Neural cell (in vitro differentiated cells): ENCODE data around the gene DNMT3L. TPM values are rescaled to one million over a fixed set of nuclear protein-coding genes. Genes with fewer than 3 reads are reported as not detected.

ENCODE experiments used
- H2AFZ ChIP-seq: fragments of 200-600, 300-800 bp; sonication (generic), shearing (Covaris generic); 2 replicates; pipeline ENCODE4 v1.6.0; 2014; ENCODE audit warnings: low read depth, mild to moderate bottlenecking, antibody characterized with exemption, low read length, moderate library complexity
- H3F3A ChIP-seq: fragments of 200-600 bp; shearing (Covaris generic); 2 replicates; pipeline ENCODE4 v1.6.1; 2016; ENCODE audit warnings: mild to moderate bottlenecking, moderate library complexity, mixed read lengths, antibody characterized with exemption, low read length; ENCODE audit not compliant: insufficient read depth, poor library complexity, severe bottlenecking
- H3K27ac ChIP-seq: fragments of 200-600, 300-800 bp; sonication (generic), shearing (Covaris generic); 2 replicates; pipeline ENCODE4 v1.5.1; 2014; ENCODE audit warnings: mild to moderate bottlenecking, low read length, moderate library complexity
- H3K27me3 ChIP-seq: fragments of 300-800, 200-600 bp; sonication (generic), shearing (Covaris generic); 2 replicates; pipeline ENCODE4 v1.6.0; 2014; ENCODE audit warnings: mild to moderate bottlenecking, low read depth, low read length, moderate library complexity; ENCODE audit not compliant: insufficient read depth
- H3K36me3 ChIP-seq: fragments of 300-800, 200-600 bp; sonication (generic), shearing (Covaris generic); 2 replicates; pipeline ENCODE4 v1.5.1; 2014; ENCODE audit warnings: mild to moderate bottlenecking, antibody characterized with exemption, low read length, moderate library complexity; ENCODE audit not compliant: insufficient read depth
- H3K4me2 ChIP-seq: fragments of 300-800, 200-600 bp; sonication (generic), shearing (Covaris generic); 2 replicates; pipeline ENCODE4 v1.6.0; 2014; ENCODE audit warnings: mild to moderate bottlenecking, low read length
- H3K4me3 ChIP-seq: fragments of 300-800, 200-600 bp; sonication (generic), shearing (Covaris generic); 2 replicates; pipeline ENCODE4 v1.5.1; 2014; ENCODE audit warnings: mild to moderate bottlenecking, low read length, moderate library complexity
- H3K79me2 ChIP-seq: fragments of 200-600 bp; shearing (Covaris generic); replicated peaks from 2 replicates; pipeline ENCODE4 v1.6.0; 2014; ENCODE audit warnings: mild to moderate bottlenecking, low read length, moderate library complexity; ENCODE audit not compliant: insufficient read depth
- H3K9ac ChIP-seq: fragments of 300-800, 200-600 bp; sonication (generic), shearing (Covaris generic); 2 replicates; pipeline ENCODE4 v1.6.1; 2016; ENCODE audit warnings: mild to moderate bottlenecking, low read length, mixed read lengths
- H3K9me2 ChIP-seq: fragments of 200-600 bp; shearing (Covaris generic); 2 replicates; pipeline ENCODE4 v1.6.1; 2016; ENCODE audit warnings: mild to moderate bottlenecking, low read length, mixed read lengths; ENCODE audit not compliant: insufficient read depth
- H3K9me3 ChIP-seq: fragments of 200-600, 300-800 bp; sonication (generic), shearing (Covaris generic); 2 replicates; pipeline ENCODE4 v1.6.1; 2016; ENCODE audit warnings: mild to moderate bottlenecking, mixed run types, low read length, moderate library complexity, mixed read lengths
- H4K20me1 ChIP-seq: fragments of 200-600 bp; shearing (Covaris generic); 2 replicates; pipeline ENCODE4 v1.6.1; 2016; ENCODE audit warnings: mild to moderate bottlenecking, mixed run types; ENCODE audit not compliant: insufficient read depth
- EP300 ChIP-seq: fragments of 450-650 bp; conservative IDR thresholded peaks from 2 replicates; pipeline ENCODE4 v1.6.1; 2014; ENCODE audit warnings: antibody characterized with exemption, mild to moderate bottlenecking, moderate library complexity; ENCODE audit not compliant: poor library complexity, severe bottlenecking
- EZH2 ChIP-seq: fragments of 200-600, 300-800 bp; shearing (Covaris generic), sonication (generic); IDR thresholded peaks from 2 replicates; pipeline ENCODE4 v1.6.1; 2014; ENCODE audit warnings: antibody characterized with exemption, low read length, borderline replicate concordance, mild to moderate bottlenecking; ENCODE audit not compliant: insufficient read depth, poor library complexity, severe bottlenecking
- MXI1 ChIP-seq: fragments of 450-650 bp; conservative IDR thresholded peaks from 2 replicates; pipeline ENCODE4 v1.6.1; 2014; ENCODE audit warnings: antibody characterized with exemption, mild to moderate bottlenecking; ENCODE audit not compliant: poor library complexity, severe bottlenecking
- POLR2AphosphoS5 ChIP-seq: IDR thresholded peaks from 2 replicates; pipeline ENCODE4 v1.6.1; 2012
- RAD21 ChIP-seq: fragments of 450-650 bp; conservative IDR thresholded peaks from 2 replicates; pipeline ENCODE4 v1.6.1; 2014; ENCODE audit warnings: antibody characterized with exemption, mild to moderate bottlenecking, moderate library complexity
- SMC3 ChIP-seq: fragments of 450-650 bp; conservative IDR thresholded peaks from 2 replicates; pipeline ENCODE4 v1.6.1; 2014; ENCODE audit warnings: antibody characterized with exemption, mild to moderate bottlenecking, moderate library complexity; ENCODE audit not compliant: poor library complexity
- TAF1 ChIP-seq: IDR thresholded peaks from 2 replicates; pipeline ENCODE4 v1.6.1; 2012; ENCODE audit warnings: low read depth
- polyA plus RNA-seq: library from polyadenylated mRNA; depleted of rRNA; stranded (reverse); fragments of >200 nt; gene quantifications from 2 replicates; pipeline ENCODE4 v1.2.3, GENCODE V29; 2014
- TF ChIP-seq, protein P1 (sequence below): IDR thresholded peaks from 2 replicates; pipeline ENCODE4 v1.6.1; 2012; ENCODE audit warnings: borderline replicate concordance
- TF ChIP-seq, protein P2 (sequence below): fragments of 450-650 bp; IDR thresholded peaks from 2 replicates; pipeline ENCODE4 v1.5.1; 2014; ENCODE audit warnings: antibody characterized with exemption, mild to moderate bottlenecking, moderate library complexity; ENCODE audit not compliant: poor library complexity, severe bottlenecking

The DNMT3L gene
- polyA plus RNA-seq, 1 donor from 2014 or later = not detected

DNA sequence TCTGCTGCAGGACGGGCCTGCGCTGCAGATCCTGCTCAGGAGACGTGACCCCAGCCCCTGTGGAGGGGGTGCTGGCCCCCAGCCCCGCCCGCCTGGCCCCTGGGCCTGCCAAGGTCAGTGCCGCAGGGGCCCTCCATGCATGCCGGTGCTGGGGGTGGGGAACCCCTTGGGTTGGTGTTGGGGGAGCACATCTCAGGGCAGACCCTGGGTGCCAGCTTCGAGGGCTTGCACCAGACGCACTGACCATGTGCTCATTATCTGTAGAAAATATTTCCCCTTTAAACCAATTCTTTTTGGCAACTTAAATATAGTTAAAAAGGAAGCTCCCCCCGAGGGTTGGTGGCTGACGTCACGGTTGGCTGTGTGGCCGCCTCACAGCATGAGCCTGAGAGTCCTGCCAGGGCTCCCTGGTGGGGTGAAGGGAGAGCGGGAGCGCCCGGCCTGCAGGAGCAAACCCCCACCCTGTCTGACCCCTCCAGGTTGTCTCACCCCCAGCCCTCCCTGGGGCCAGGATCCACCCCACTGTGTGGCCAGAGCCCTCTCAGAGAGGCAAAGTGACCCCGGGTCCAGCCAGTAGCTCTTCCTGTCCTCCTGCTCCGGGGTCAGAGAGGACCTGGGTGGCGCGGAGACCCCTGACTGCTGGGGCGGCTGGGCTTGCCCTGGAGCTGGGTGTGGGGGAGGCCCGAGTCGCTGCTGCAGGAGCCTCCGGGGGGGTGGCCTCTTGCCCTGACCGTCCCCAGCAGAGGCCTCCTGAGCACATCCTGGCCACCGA is 32.9 kb upstream of the DNMT3L start:
- Histone ChIP-seq H3K79me2 (no peaks in the 10 kb centered on the region), H2AFZ (no peak overlapping the region), H3K9me3 (no peaks in the 10 kb centered on the region), H3F3A (no peaks in the 10 kb centered on the region), H3K4me2 (no peak overlapping the region), H3K36me3 (no peaks in the 10 kb centered on the region), H3K9ac (no peak overlapping the region), H3K27ac (no peak overlapping the region), H3K9me2 (no peaks in the 10 kb centered on the region), H3K27me3 (no peaks in the 10 kb centered on the region), H4K20me1 (no peaks in the 10 kb centered on the region), H3K4me3 (no peak overlapping the region)
- TF ChIP-seq, protein P1, sequence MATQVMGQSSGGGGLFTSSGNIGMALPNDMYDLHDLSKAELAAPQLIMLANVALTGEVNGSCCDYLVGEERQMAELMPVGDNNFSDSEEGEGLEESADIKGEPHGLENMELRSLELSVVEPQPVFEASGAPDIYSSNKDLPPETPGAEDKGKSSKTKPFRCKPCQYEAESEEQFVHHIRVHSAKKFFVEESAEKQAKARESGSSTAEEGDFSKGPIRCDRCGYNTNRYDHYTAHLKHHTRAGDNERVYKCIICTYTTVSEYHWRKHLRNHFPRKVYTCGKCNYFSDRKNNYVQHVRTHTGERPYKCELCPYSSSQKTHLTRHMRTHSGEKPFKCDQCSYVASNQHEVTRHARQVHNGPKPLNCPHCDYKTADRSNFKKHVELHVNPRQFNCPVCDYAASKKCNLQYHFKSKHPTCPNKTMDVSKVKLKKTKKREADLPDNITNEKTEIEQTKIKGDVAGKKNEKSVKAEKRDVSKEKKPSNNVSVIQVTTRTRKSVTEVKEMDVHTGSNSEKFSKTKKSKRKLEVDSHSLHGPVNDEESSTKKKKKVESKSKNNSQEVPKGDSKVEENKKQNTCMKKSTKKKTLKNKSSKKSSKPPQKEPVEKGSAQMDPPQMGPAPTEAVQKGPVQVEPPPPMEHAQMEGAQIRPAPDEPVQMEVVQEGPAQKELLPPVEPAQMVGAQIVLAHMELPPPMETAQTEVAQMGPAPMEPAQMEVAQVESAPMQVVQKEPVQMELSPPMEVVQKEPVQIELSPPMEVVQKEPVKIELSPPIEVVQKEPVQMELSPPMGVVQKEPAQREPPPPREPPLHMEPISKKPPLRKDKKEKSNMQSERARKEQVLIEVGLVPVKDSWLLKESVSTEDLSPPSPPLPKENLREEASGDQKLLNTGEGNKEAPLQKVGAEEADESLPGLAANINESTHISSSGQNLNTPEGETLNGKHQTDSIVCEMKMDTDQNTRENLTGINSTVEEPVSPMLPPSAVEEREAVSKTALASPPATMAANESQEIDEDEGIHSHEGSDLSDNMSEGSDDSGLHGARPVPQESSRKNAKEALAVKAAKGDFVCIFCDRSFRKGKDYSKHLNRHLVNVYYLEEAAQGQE = no peak
- TF ChIP-seq TAF1 (no peak), MXI1 (no peak), SMC3 (no peak), EP300 (no peak), RAD21 (no peak), EZH2 (no peak), POLR2AphosphoS5 (no peak)
- TF ChIP-seq, protein P2, sequence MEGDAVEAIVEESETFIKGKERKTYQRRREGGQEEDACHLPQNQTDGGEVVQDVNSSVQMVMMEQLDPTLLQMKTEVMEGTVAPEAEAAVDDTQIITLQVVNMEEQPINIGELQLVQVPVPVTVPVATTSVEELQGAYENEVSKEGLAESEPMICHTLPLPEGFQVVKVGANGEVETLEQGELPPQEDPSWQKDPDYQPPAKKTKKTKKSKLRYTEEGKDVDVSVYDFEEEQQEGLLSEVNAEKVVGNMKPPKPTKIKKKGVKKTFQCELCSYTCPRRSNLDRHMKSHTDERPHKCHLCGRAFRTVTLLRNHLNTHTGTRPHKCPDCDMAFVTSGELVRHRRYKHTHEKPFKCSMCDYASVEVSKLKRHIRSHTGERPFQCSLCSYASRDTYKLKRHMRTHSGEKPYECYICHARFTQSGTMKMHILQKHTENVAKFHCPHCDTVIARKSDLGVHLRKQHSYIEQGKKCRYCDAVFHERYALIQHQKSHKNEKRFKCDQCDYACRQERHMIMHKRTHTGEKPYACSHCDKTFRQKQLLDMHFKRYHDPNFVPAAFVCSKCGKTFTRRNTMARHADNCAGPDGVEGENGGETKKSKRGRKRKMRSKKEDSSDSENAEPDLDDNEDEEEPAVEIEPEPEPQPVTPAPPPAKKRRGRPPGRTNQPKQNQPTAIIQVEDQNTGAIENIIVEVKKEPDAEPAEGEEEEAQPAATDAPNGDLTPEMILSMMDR = no peak

DNA sequence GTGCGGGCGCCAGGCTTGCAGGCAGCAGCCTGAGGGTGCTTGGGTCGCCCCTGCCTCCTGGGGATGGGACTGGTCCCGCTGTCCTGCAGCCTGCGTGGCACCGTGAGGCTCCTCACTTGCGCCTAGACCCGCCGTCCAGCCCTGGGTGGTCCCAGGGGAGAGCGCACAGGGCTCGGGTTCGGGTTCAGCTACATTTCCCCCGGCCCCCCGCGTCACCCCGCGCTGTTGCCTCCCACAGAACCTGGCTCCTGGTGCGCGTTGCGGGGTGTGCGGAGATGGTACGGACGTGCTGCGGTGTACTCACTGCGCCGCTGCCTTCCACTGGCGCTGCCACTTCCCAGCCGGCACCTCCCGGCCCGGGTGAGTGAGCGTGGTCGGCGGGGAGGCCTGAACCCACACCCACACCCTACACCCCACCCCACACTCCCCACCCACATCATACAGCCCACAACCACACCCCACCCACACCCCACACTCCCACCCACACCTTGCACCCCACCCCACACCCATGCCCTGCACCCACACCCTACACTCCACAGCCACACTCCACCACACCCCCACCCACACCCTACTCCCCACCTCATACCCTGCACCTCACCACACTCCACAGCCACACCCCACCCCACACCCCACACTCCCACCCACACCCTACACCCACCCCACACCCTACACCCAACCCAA is 32.0 kb upstream of the DNMT3L start:
- no peaks in the 10 kb centered on the region for H4K20me1 ChIP-seq
- no peak overlapping the region for H2AFZ ChIP-seq
- TF ChIP-seq RAD21 (no peak), SMC3 (no peak), MXI1 (no peak), POLR2AphosphoS5 (no peak), EP300 (no peak), TAF1 (no peak), EZH2 (no peak)
- TF ChIP-seq, protein P1 = no peak
- TF ChIP-seq, protein P2 = no peak

More for the DNA sequence above, 32.0 kb upstream of the DNMT3L start:
- Histone ChIP-seq H3K27me3 (no peaks in the 10 kb centered on the region), H3K27ac (no peak overlapping the region), H3K9me3 (no peaks in the 10 kb centered on the region), H3K4me3 (no peak overlapping the region), H3F3A (no peaks in the 10 kb centered on the region), H3K4me2 (no peak overlapping the region), H3K9me2 (no peaks in the 10 kb centered on the region), H3K36me3 (no peaks in the 10 kb centered on the region), H3K9ac (no peak overlapping the region), H3K79me2 (no peaks in the 10 kb centered on the region)
